T-helper 1 cell (primary cell): ENCODE results near the gene ATAD2B.
"Not testable (repeated sequence)": the region's sequence is repeated elsewhere in the genome, so short reads cannot be mapped to it uniquely, and the experiment has no call there.

ENCODE experiments used
- DNase-seq, 5 donors: peaks; one replicate each; pipeline ENCODE4 v3.0.0-alpha.2; 2012 to 2020

ATAD2B gene

GRCh38 chr2:23734416-23734815, 192.5 kb downstream of the ATAD2B start:
- DNase-seq, result no peak

GRCh38 chr2:23723029-23723428, 203.9 kb downstream of the ATAD2B start:
- DNase-seq, result not testable (repeated sequence)

- DNase-seq, result no peak
Measured at GRCh38 chr2:23722255-23722654, 204.7 kb downstream of the ATAD2B start.

- no peak for DNase-seq
Measured at GRCh38 chr2:23721454-23721826, 205.5 kb downstream of the ATAD2B start.

- no peak for DNase-seq
Measured at GRCh38 chr2:23720705-23721453, 206.0 kb downstream of the ATAD2B start.

GRCh38 chr2:23719716-23720115, 207.2 kb downstream of the ATAD2B start:
- DNase-seq, result no peak

- DNase-seq, result no peak
Measured at GRCh38 chr2:23718931-23719700, 207.8 kb downstream of the ATAD2B start.

- no peak for DNase-seq
Measured at GRCh38 chr2:23713351-23713750, 213.6 kb downstream of the ATAD2B start.

- DNase-seq, result no peak
Measured at GRCh38 chr2:23712756-23713151, 214.2 kb downstream of the ATAD2B start.

GRCh38 chr2:23711979-23712755, 214.8 kb downstream of the ATAD2B start:
- no peak for DNase-seq

GRCh38 chr2:23709311-23709710, 217.6 kb downstream of the ATAD2B start:
- DNase-seq, result no peak

GRCh38 chr2:23708771-23709170, 218.2 kb downstream of the ATAD2B start:
- DNase-seq, result no peak

GRCh38 chr2:23707096-23707495, 219.8 kb downstream of the ATAD2B start:
- no peak for DNase-seq

- DNase-seq, result no peak
Measured at GRCh38 chr2:23706613-23707078, 220.3 kb downstream of the ATAD2B start.

- DNase-seq, result no peak
Measured at GRCh38 chr2:23705771-23706612, 220.9 kb downstream of the ATAD2B start.

- no peak for DNase-seq
Measured at GRCh38 chr2:23703583-23704385, 223.1 kb downstream of the ATAD2B start.

GRCh38 chr2:23703037-23703582, 223.8 kb downstream of the ATAD2B start:
- DNase-seq, result no peak

GRCh38 chr2:23700627-23701026, 226.3 kb downstream of the ATAD2B start:
- no peak for DNase-seq

GRCh38 chr2:23699580-23699925, 227.4 kb downstream of the ATAD2B start:
- no peak for DNase-seq

GRCh38 chr2:23698721-23699579, 228.0 kb downstream of the ATAD2B start:
- DNase-seq, result no peak
